Measurements from ENCODE around the gene PTOV1. TPM values are rescaled to one million over a fixed set of nuclear protein-coding genes. Genes with fewer than 3 reads are reported as not detected.

Gene PTOV1
- total and polyA plus RNA-seq, 2 of the 13 experiments (the other 11 are each of a cell fraction or from before 2014, with no cell fraction given), result 63.5 to 68.5 TPM

GRCh38 chr19:49876422-49877019, 25.6 kb downstream of the PTOV1 start (continued):
- TF ChIP-seq ZNF574 (CRISPR knock-in tag; IDR thresholded peaks at IDR 0.05) (peak; percentile 88), ZNF703 (CRISPR knock-in tag; IDR thresholded peaks at IDR 0.05; ENCODE audit: borderline replicate concordance) (peak; percentile 27; the same call in 1 of the 2 replicates), GMEB1 (CRISPR knock-in tag; IDR thresholded peaks at IDR 0.05; ENCODE audit: borderline replicate concordance) (peak; percentile 88), MED13 (CRISPR knock-in tag; IDR thresholded peaks at IDR 0.05) (no peak; the same call in 1 of the 2 replicates), MAX (IDR thresholded peaks at IDR 0.05) (peak; percentile 56; the same call in 1 of the 2 replicates), DNMT3B (CRISPR knock-in tag; conservative IDR thresholded peaks at IDR 0.05) (0 out of 2 replicates have a peak, but pooled peaks have one; percentile 23), MNT (IDR thresholded peaks at IDR 0.05) (peak; percentile 52; the same call in 1 of the 2 replicates), ZNF503 (CRISPR knock-in tag; IDR thresholded peaks at IDR 0.05) (peak; percentile 55; the same call in 1 of the 2 replicates), ARNTL (CRISPR knock-in tag; IDR thresholded peaks at IDR 0.05) (peak; percentile 47), ZNF24 (IDR thresholded peaks at IDR 0.05) (no peak), TP53 (CRISPR knock-in tag; conservative IDR thresholded peaks at IDR 0.05) (peak; percentile 76; the same call in 1 of the 2 replicates), ZNF333 (CRISPR knock-in tag; IDR thresholded peaks at IDR 0.05; ENCODE audit: borderline replicate concordance) (no peak), ZNF30 (CRISPR knock-in tag; IDR thresholded peaks at IDR 0.05) (no peak), HDAC2 (CRISPR knock-in tag; IDR thresholded peaks at IDR 0.05) (peak; percentile 12; the same call in 1 of the 2 replicates), PRDM10 (CRISPR knock-in tag; IDR thresholded peaks at IDR 0.05; ENCODE audit: low read depth) (peak; percentile 97), ISX (CRISPR knock-in tag; conservative IDR thresholded peaks at IDR 0.05) (no peak), CHD2 (IDR thresholded peaks at IDR 0.05; ENCODE audit: low read depth, low read length) (no peak)

Data from HepG2 (cell line).